C4-2B (cell line): ENCODE results near the gene XRN2.

Experiments used
- H3K27ac ChIP-seq: fragments of 450-650 bp; 2 replicates; pipeline ENCODE4 v1.5.1; 2017
- ZFX ChIP-seq: fragments of 450-650 bp; IDR thresholded peaks from 2 replicates; pipeline ENCODE4 v1.6.1; 2017
- TF ChIP-seq, protein P1 (sequence below): fragments of 450-650 bp; conservative IDR thresholded peaks from 2 replicates; pipeline ENCODE4 v1.5.1; 2017; ENCODE audit warnings: mild to moderate bottlenecking

XRN2 gene

DNA sequence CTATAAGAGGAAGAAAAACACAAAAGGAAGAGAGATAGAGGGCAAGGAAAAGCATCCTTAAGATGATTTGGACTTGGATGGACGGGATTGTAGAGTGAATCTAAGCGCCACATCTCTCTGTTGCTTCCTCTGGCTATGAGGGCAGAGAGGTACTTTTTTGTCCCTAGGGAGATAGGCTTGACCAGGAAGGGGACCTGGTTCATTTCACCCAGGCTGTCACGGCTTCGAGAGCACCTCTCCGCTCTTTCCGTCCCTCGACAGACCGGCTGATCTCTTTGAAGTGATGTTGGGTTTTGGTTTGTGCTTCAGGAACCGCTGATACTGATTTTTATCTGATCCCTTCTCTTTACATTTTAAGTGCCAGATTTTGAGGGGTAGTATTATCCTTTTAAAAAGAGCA, 74.6 kb downstream of the XRN2 start:
- no peak overlapping the region for H3K27ac ChIP-seq
- TF ChIP-seq, protein P1, sequence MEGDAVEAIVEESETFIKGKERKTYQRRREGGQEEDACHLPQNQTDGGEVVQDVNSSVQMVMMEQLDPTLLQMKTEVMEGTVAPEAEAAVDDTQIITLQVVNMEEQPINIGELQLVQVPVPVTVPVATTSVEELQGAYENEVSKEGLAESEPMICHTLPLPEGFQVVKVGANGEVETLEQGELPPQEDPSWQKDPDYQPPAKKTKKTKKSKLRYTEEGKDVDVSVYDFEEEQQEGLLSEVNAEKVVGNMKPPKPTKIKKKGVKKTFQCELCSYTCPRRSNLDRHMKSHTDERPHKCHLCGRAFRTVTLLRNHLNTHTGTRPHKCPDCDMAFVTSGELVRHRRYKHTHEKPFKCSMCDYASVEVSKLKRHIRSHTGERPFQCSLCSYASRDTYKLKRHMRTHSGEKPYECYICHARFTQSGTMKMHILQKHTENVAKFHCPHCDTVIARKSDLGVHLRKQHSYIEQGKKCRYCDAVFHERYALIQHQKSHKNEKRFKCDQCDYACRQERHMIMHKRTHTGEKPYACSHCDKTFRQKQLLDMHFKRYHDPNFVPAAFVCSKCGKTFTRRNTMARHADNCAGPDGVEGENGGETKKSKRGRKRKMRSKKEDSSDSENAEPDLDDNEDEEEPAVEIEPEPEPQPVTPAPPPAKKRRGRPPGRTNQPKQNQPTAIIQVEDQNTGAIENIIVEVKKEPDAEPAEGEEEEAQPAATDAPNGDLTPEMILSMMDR: no peak

GRCh38 chr20:21378259-21378658, 75.1 kb downstream of the XRN2 start:
- no peak overlapping the region for H3K27ac ChIP-seq
- no peak for TF ChIP-seq ZFX
- TF ChIP-seq, protein P1: no peak

DNA sequence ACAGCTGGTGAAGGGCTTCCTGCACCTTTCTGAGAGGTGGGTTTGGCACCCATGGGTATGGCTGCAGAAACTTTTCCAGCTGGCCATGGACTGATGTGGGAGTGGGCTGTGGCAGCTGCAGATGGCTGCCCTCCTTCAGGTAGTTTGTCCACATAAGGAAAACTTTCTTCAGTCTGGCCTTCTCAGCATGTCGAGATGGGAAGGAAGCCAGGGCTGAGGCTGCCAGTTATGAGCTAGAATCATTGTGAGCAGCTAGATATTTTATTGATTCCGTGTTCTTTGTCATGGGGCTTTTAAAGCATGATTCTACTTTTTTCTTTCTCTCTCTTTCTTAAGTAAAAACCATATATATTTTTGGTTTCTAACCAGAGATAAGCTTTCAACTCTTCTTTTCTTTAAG, 77.6 kb downstream of the XRN2 start:
- TF ChIP-seq, protein P1: no peak
- TF ChIP-seq ZFX: no peak
- H3K27ac ChIP-seq: no peak overlapping the region

GRCh38 chr20:21381619-21382018, 78.5 kb downstream of the XRN2 start:
- TF ChIP-seq, protein P1: no peak
- TF ChIP-seq ZFX: no peak
- no peak overlapping the region for H3K27ac ChIP-seq

DNA sequence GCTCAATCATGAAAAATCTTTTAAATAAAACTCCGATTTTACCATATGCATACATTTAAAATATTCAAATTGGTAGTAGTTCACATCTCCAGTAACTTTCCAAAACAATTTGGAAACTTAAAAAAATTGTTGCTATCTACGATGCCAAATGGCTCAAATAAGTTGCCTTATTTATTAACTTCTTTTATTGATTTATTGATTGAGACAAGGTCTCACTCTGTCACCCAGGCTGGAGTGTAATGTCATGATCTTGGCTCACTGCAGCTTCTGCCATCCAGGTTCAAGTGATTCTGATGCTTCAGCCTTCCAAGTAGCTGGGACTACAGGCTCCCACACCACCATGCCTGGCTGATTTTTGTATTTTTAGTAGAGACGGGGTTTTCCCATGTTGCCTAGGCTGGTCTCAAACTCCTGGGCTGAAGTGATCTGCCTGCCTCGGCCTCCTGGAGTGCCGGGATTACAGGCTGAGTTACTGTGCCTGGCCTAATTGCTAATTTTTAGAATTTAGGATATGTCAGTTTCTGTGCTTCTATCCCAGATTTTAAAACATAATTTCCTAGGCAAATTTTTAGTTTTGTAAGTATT, 81.3 kb downstream of the XRN2 start:
- H3K27ac ChIP-seq: no peak overlapping the region
- no peak for TF ChIP-seq ZFX
- TF ChIP-seq, protein P1: no peak

GRCh38 chr20:21386111-21386510, 83.0 kb downstream of the XRN2 start:
- no peak overlapping the region for H3K27ac ChIP-seq
- TF ChIP-seq, protein P1: no peak
- TF ChIP-seq ZFX: no peak

- H3K27ac ChIP-seq: no peak overlapping the region
- no peak for TF ChIP-seq ZFX
- TF ChIP-seq, protein P1: no peak
Measured at GRCh38 chr20:21387528-21387927, 84.4 kb downstream of the XRN2 start.
